ENCODE results near the gene APCDD1L. TPM values are rescaled to one million over a fixed set of nuclear protein-coding genes. Genes with fewer than 3 reads are reported as not detected.

The APCDD1L gene
- total and polyA plus RNA-seq, 12 donors: 0.08 to 1.8 (median 1.1) TPM; not detected in 2

DNA sequence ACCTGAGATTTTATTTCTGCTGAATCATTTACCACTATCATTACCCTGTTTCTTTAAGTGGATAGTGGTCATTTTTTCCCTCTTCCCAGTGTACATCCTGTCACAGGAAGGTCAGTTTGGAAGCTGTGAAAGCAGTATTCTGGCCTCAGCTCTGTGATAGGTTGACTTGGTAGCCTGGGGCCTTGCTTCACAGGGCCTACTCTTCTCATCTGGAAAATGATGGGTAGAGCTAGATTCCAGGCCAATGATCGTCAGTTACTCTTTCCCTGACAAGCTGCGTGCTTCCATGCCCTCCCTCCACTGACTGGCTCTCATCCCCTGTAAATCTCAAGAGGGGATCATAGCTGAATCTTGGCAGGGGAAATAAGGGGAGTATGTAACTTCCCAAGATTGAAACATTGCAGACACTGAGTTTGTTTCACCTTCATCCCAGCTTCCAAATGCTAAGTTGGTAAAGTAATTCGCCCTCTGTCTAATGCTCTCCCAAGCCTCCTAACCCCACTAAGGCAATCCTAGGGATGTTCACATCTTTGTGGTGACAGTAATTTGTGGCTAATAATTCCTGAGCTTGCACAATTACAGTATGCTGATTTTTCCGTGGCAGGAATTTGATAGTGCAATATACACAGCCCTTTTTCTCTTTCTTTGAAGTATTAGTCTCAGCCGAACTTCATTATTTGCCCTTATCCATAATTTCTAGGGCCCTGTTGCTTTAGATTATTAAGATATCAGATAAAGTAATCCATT lies 75.0 kb downstream of the APCDD1L start:
- H3K27ac ChIP-seq: peak overlapping the region in 8 of 10 donors; percentile 28 to 71 (median 62)
- DNase-seq (no peak), ATAC-seq (peak in 7 of 8 donors; percentile 46 to 83 (median 67))
- H3K9me3 ChIP-seq: no peaks in the 10 kb centered on the region
- H3K27me3 ChIP-seq: no peaks in the 10 kb centered on the region
- peaks cover 0 to 81% (median 10%) of the 10 kb centered on the region in 9 donors for H3K36me3 ChIP-seq
- no peak for TF ChIP-seq CTCF (IDR thresholded peaks at IDR 0.05)
- peaks cover 0 to 33% (median 22%) of the 10 kb centered on the region in 9 donors for H3K4me1 ChIP-seq
- intact Hi-C loops (cut with DNase I): loop anchor here in 3 of 10 donors (5.0 to 10.0 kb wide), 3 partner anchors 45 to 203 kb away; no protein-coding TSS in a partner anchor
- 62 to 70% methylated on average over 5 of the region's 5 CpGs for WGBS, 2 donors
- H3K4me3 ChIP-seq: no peak overlapping the region

- no peaks in the 10 kb centered on the region for H3K9me3 ChIP-seq
- peaks cover 0 to 25% (median 22%) of the 10 kb centered on the region in 9 donors for H3K4me1 ChIP-seq
- ATAC-seq (peak in 5 of 8 donors; percentile 24 to 79 (median 70)), DNase-seq (no peak)
- no peak for TF ChIP-seq CTCF (IDR thresholded peaks at IDR 0.05)
- no peaks in the 10 kb centered on the region for H3K27me3 ChIP-seq
- peaks cover 0 to 71% (median 5%) of the 10 kb centered on the region in 9 donors for H3K36me3 ChIP-seq
- no peak overlapping the region for H3K4me3 ChIP-seq
- H3K27ac ChIP-seq: peak overlapping the region in 8 of 10 donors; percentile 28 to 71 (median 62)
- WGBS, 2 donors: 75 to 78% methylated on average over 5 of the region's 5 CpGs
- intact Hi-C loops (cut with DNase I): no loop called here
Measured at GRCh38 chr20:58438970-58439808, 76.0 kb downstream of the APCDD1L start.

- DNase-seq: no peak
- Histone ChIP-seq H3K4me3 (no peak overlapping the region), H3K36me3 (peaks cover 0 to 59% (median 0%) of the 10 kb centered on the region in 9 donors), H3K27ac (no peak overlapping the region), H3K9me3 (no peaks in the 10 kb centered on the region), H3K27me3 (no peaks in the 10 kb centered on the region), H3K4me1 (peaks cover 4 to 46% (median 42%) of the 10 kb centered on the region in 9 donors)
- ATAC-seq: no peak
- TF ChIP-seq CTCF (IDR thresholded peaks at IDR 0.05): no peak
- intact Hi-C loops (cut with DNase I): no loop called here
- 96% methylated on average over 5 of the region's 5 CpGs for WGBS, 2 donors
Measured at GRCh38 chr20:58436868-58437645, 78.1 kb downstream of the APCDD1L start.

DNA sequence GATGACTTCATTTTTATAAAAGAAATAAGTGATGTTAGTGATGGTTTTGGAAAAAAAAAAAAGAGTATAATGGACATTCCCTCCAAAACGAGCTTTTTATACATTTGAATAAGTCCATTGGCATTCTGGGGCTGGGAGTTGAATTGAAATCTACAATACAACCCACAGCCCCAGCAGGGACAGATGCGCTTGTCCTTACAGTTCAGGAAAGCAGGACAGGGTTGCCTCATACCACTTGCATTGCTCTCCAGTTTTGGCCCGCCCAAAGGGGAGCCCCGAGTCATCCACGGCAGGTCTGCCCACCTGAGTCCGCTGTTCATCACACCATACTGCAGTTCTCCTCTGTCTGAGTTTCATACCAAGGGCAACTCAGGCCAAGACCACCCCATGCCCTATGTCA lies 80.0 kb downstream of the APCDD1L start:
- WGBS, 2 donors: 91 to 92% methylated on average over 6 of the region's 6 CpGs
- peaks cover 8 to 53% (median 47%) of the 10 kb centered on the region in 9 donors for H3K4me1 ChIP-seq
- intact Hi-C loops (cut with DNase I): no loop called here
- no peaks in the 10 kb centered on the region for H3K9me3 ChIP-seq
- H3K36me3 ChIP-seq: peaks cover 0 to 46% (median 0%) of the 10 kb centered on the region in 9 donors
- no peaks in the 10 kb centered on the region for H3K27me3 ChIP-seq
- ATAC-seq: no peak
- H3K4me3 ChIP-seq: no peak overlapping the region
- no peak for DNase-seq
- no peak overlapping the region for H3K27ac ChIP-seq
- no peak for TF ChIP-seq CTCF (IDR thresholded peaks at IDR 0.05)

Data from heart right ventricle (tissue), 16 donors.